Femur (tissue), 1 donor: ENCODE measurements around the gene ATF7IP2.
"Not testable (repeated sequence)": the region's sequence is repeated elsewhere in the genome, so short reads cannot be mapped to it uniquely, and the experiment has no call there.

Experiments used
- DNase-seq: peaks from one replicate; pipeline ENCODE4 v3.0.0-alpha.2; 2017

Gene ATF7IP2

GRCh38 chr16:10383626-10384025, 2.2 kb upstream of the ATF7IP2 start:
- no peak for DNase-seq

GRCh38 chr16:10386517-10387100, 748 bp downstream of the ATF7IP2 start:
- no peak for DNase-seq

GRCh38 chr16:10387188-10387617, 1.3 kb downstream of the ATF7IP2 start:
- no peak for DNase-seq

GRCh38 chr16:10388988-10389387, 3.1 kb downstream of the ATF7IP2 start:
- no peak for DNase-seq

- no peak for DNase-seq
Observed at GRCh38 chr16:10390330-10390729, 4.5 kb downstream of the ATF7IP2 start.

- no peak for DNase-seq
Observed at GRCh38 chr16:10390867-10391266, 5.0 kb downstream of the ATF7IP2 start.

- no peak for DNase-seq
Observed at GRCh38 chr16:10391339-10391738, 5.5 kb downstream of the ATF7IP2 start.

- no peak for DNase-seq
Observed at GRCh38 chr16:10402975-10403374, 17.1 kb downstream of the ATF7IP2 start.

- DNase-seq: no peak
Observed at GRCh38 chr16:10405386-10405939, 19.6 kb downstream of the ATF7IP2 start.

- DNase-seq: no peak
Observed at GRCh38 chr16:10408824-10409381, 23.0 kb downstream of the ATF7IP2 start.

GRCh38 chr16:10409713-10410112, 23.9 kb downstream of the ATF7IP2 start:
- DNase-seq: not testable (repeated sequence)

- DNase-seq: no peak
Observed at GRCh38 chr16:10410469-10410868, 24.6 kb downstream of the ATF7IP2 start.

GRCh38 chr16:10412935-10413601, 27.2 kb downstream of the ATF7IP2 start:
- no peak for DNase-seq

GRCh38 chr16:10418204-10418603, 32.3 kb downstream of the ATF7IP2 start:
- DNase-seq: not testable (repeated sequence)

- DNase-seq: no peak
Observed at GRCh38 chr16:10419701-10420100, 33.8 kb downstream of the ATF7IP2 start.

- DNase-seq: no peak
Observed at GRCh38 chr16:10421596-10421995, 35.7 kb downstream of the ATF7IP2 start.

- no peak for DNase-seq
Observed at GRCh38 chr16:10428433-10429168, 42.7 kb downstream of the ATF7IP2 start.

GRCh38 chr16:10429299-10429969, 43.6 kb downstream of the ATF7IP2 start:
- not testable (repeated sequence) for DNase-seq

- no peak for DNase-seq
Observed at GRCh38 chr16:10441726-10442125, 55.9 kb downstream of the ATF7IP2 start.

GRCh38 chr16:10447289-10447688, 61.4 kb downstream of the ATF7IP2 start:
- DNase-seq: no peak

GRCh38 chr16:10452208-10453158, 66.6 kb downstream of the ATF7IP2 start:
- not testable (repeated sequence) for DNase-seq

GRCh38 chr16:10453159-10453510, 67.3 kb downstream of the ATF7IP2 start:
- DNase-seq: no peak
